GM13977 (cell line): ENCODE measurements around the gene WDR93.

Source experiments
- DNase-seq: peaks from one replicate; pipeline ENCODE4 v3.0.0; 2012; ENCODE audit warnings: low spot score
- CTCF ChIP-seq: IDR thresholded peaks from 2 replicates; pipeline ENCODE4 v1.5.1; 2012; ENCODE audit warnings: mild to moderate bottlenecking, control low read depth; ENCODE audit not compliant: insufficient read depth; ENCODE audit errors: extremely low read depth, missing control alignments
- in situ Hi-C: fragments of 300-500 bp; cut with MboI; formaldehyde crosslinking; loops from one replicate; pipeline ENCODE4 v1.12.0; 2022; ENCODE audit warnings: low sequenced_read_pairs, low pct_unique_long_range_greater_than_20kb, mixed read lengths, inconsistent platforms; ENCODE audit not compliant: unreplicated experiment

Gene WDR93

DNA sequence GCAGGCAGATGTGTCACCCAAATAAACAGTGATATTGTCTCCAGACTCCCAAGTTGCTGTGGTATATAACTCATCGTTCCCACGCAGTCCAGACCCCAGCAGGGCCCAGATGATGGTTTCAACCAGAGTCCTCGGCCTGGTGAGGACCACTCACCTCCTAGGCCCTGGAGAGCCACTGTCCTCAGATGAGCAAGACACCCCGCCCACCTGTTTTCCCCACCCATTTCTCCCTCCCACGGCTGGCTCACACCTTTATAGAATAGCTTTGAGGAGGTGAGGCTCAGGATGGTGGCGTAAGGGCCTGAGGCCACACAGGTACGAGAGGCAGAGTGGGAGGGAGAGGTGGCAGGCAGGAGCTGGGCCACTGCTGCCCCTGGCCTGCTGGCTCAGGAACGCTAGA is 53.0 kb downstream of the WDR93 start:
- no peak for TF ChIP-seq CTCF
- peak; percentile 10 for DNase-seq
- in situ Hi-C loops, result no loop called here

DNA sequence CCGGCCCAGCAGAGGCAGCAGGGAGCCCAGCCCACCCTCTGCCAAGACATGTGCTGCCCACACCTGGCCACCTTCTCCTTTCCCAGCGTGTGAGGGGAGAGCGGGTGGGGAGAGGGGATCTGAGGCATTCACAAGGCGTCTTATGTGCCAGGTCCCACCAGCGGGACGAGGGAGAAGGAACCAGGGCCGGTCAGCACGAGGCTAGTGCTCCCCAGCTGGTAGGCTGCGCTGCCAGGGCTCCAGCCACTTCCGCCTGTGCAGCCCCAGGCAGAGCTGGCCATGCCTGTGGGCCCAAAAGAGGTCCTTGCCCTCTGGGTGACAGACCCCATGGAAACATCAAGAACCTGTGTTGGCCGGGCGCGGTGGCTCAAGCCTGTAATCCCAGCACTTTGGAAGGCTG is 54.5 kb downstream of the WDR93 start:
- DNase-seq, result no peak
- in situ Hi-C loops, result no loop called here
- no peak for TF ChIP-seq CTCF

- TF ChIP-seq CTCF, result no peak
- in situ Hi-C loops, result no loop called here
- DNase-seq, result no peak
These were observed 55.2 kb downstream of the WDR93 start for GRCh38 chr15:89745768-89746167.

GRCh38 chr15:89746386-89746780 is 55.8 kb downstream of the WDR93 start:
- no peak for DNase-seq
- in situ Hi-C loops, result no loop called here
- no peak for TF ChIP-seq CTCF

- in situ Hi-C loops, result no loop called here
- no peak for DNase-seq
- no peak for TF ChIP-seq CTCF
These were observed 57.4 kb downstream of the WDR93 start for GRCh38 chr15:89747708-89748682.

DNA sequence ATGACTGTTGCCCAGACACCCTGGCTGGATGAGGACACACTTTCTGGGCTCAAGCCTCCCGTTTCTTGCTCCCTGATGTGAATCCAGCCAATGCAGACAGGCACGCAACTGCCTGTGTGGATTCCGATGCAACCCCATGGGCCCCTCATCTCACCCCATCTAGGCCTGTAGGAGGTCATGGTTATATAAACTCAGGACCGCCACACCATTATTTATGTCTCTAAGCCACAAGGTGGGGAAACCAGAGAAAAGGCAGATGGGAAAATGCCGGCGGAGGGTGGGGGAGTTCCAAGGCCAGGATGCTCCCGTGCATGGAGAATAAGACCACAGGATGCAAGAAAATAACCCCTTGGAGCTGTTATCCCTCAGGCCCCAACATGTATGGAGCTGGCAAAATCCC is 58.4 kb downstream of the WDR93 start:
- TF ChIP-seq CTCF, result no peak
- in situ Hi-C loops, result no loop called here
- no peak for DNase-seq
